Activated CD8-positive, alpha-beta T cell treated with anti-CD3 and anti-CD28 coated beads for 36 hours (primary cell): ENCODE data around the gene ZFYVE28. TPM values are rescaled to one million over a fixed set of nuclear protein-coding genes. Genes with fewer than 3 reads are reported as not detected.

Experiments used
- ATAC-seq: fragments of 200-7000 bp; cut with Tn5 transposase; one replicate; pipeline ENCODE4 v1.10.0; 2021; ENCODE audit warnings: mild to moderate bottlenecking, moderate library complexity
- CTCF ChIA-PET: fragments of 350-600 bp; sonication (Branson Sonifier 250); formaldehyde crosslinking; loops from one replicate; lab custom pipeline; 2021; ENCODE audit warnings: antibody characterized with exemption; lab: Charles Lee
- POLR2A ChIA-PET: fragments of 350-600 bp; sonication (Branson Sonifier 250); formaldehyde crosslinking; loops from one replicate; lab custom pipeline; 2021; ENCODE audit warnings: antibody characterized with exemption; lab: Charles Lee
- DNase-seq: peaks from one replicate; pipeline ENCODE4 v3.0.0-alpha.2; 2020
- H3K27ac Mint-ChIP-seq: one replicate; pipeline ENCODE4 v1.8.0; 2021; ENCODE audit warnings: mild to moderate bottlenecking, mixed read lengths
- H3K27me3 Mint-ChIP-seq: one replicate; pipeline ENCODE4 v1.8.0; 2021; ENCODE audit warnings: mixed read lengths
- H3K36me3 Mint-ChIP-seq: one replicate; pipeline ENCODE4 v1.8.0; 2021; ENCODE audit warnings: low read depth, mixed read lengths
- H3K4me1 Mint-ChIP-seq: one replicate; pipeline ENCODE4 v1.8.0; 2021; ENCODE audit warnings: low read depth, mixed read lengths
- H3K4me3 Mint-ChIP-seq: one replicate; pipeline ENCODE4 v1.8.0; 2021; ENCODE audit warnings: mild to moderate bottlenecking, moderate library complexity, mixed read lengths
- H3K9me3 Mint-ChIP-seq: one replicate; pipeline ENCODE4 v1.8.0; 2021; ENCODE audit warnings: mixed read lengths
- intact Hi-C: fragments of 100-400 bp; cut with micrococcal nuclease; formaldehyde crosslinking; loops from one replicate; pipeline ENCODE4 v1.10.0; 2022
- total RNA-seq, 2 experiments: library from RNA; stranded (reverse); gene quantifications; one replicate each; pipeline ENCODE4 v1.2.3, GENCODE V29; 2021
- TF ChIP-seq, protein P1 (sequence below): fragments of 200-600 bp; IDR thresholded peaks from one replicate; pipeline ENCODE4 v1.8.0; 2022; ENCODE audit warnings: antibody characterized with exemption, mild to moderate bottlenecking

The ZFYVE28 gene
- total RNA-seq, 2 experiments from 2014 or later: 4.9 to 7.0 TPM

DNA sequence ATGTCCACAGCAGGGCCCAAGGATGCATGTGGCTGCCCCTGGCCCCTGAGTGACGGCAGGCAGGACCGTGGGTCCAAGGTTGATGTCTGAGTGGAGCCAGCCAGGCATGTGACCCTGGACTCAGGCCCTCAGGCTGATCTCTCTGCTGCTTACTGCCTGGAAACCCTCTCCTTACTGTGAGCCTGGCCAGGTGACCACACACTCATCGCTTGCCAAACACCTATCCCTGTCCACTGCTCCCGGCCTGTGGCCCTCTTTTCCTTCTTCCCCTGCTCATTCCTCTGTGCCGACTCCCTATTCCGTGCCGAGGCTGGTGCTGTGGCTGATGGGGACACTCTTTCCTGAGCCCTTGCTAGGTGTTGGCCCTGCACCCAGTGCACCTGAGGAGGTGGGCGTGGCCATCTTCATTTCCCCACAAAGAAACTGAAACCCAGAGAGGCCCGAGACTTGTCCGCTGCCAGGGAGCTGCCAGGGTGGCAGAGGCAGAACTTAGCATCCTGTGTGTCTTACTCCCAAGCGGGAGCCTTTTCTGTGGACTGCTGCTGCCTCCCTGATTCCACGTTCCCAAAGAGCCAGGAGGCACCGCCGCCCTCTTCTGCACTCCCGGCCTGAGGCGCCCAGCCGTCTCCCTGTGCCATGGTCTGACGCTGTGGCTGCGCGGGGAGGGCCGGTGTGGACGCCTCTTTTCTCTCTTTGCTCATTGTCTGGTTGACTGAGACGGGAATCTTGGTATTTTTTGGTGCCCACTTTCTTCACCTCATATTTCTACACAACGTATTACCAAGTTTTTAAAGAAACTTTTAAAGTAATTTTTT, 39.2 kb upstream of the ZFYVE28 start:
- Mint-ChIP-seq H3K27ac (no peak overlapping the region), H3K4me1 (peaks cover 4% of the 10 kb centered on the region), H3K4me3 (no peak overlapping the region), H3K36me3 (no peaks in the 10 kb centered on the region), H3K9me3 (no peaks in the 10 kb centered on the region), H3K27me3 (peaks cover 2% of the 10 kb centered on the region)
- TF ChIP-seq, protein P1, sequence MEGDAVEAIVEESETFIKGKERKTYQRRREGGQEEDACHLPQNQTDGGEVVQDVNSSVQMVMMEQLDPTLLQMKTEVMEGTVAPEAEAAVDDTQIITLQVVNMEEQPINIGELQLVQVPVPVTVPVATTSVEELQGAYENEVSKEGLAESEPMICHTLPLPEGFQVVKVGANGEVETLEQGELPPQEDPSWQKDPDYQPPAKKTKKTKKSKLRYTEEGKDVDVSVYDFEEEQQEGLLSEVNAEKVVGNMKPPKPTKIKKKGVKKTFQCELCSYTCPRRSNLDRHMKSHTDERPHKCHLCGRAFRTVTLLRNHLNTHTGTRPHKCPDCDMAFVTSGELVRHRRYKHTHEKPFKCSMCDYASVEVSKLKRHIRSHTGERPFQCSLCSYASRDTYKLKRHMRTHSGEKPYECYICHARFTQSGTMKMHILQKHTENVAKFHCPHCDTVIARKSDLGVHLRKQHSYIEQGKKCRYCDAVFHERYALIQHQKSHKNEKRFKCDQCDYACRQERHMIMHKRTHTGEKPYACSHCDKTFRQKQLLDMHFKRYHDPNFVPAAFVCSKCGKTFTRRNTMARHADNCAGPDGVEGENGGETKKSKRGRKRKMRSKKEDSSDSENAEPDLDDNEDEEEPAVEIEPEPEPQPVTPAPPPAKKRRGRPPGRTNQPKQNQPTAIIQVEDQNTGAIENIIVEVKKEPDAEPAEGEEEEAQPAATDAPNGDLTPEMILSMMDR: no peak
- ATAC-seq (no peak), DNase-seq (no peak)
- CTCF ChIA-PET: no interaction called here
- POLR2A ChIA-PET: interaction anchor here (1.7 kb wide), 1 partner anchor 11 kb away, joined by 6 read pairs; the partner anchor contains the start of gene RNF4
- intact Hi-C loops: no loop called here

DNA sequence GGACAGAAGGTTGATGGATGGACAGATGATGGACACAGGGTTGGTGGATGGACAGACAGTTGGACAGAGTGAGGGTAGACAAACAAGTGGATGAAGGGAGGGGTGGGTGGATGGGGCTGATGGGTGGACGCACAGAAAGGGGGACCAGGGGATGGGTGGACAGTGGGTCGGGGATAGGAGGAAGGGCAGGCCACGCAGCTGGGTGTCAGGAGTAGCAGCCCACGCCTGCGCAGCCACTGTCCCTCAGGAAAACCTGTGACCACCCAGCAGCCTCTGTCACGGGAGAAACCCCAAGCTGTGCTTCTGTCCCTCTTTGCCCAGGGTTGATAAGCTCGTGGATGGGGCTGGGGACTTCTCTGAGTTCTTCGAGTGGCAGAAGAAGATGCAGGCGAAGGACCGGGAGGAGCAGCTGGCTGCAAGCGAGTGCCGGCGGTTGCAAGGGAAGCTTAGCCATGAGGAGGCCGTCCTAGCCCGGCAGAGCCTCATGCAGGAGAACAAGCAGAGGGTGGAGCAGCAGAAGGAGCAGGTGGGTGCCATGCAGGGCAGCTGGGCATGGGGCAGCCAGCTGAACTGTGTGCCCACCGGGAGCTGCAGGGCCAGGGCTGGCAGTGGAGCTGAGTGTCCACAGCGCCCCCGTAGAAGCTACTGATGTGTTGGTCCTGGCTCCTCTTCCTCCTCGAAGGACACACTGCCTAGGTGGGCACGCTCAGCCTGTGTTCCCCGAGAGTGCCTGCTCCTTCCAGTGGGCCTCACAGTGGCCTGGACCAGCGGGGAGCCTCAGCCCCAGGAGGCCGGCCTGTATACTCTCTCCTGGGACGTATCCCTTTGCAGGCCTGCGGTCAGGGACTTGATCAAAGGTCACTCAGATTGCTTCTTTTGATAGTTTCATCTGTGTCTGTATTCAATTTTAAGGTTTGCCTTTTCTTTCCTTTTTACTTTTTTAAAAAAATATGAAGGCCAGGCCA, 33.7 kb upstream of the ZFYVE28 start:
- H3K9me3 Mint-ChIP-seq: no peaks in the 10 kb centered on the region
- H3K27ac Mint-ChIP-seq: no peak overlapping the region
- H3K4me1 Mint-ChIP-seq: no peaks in the 10 kb centered on the region
- ChIA-PET CTCF (interaction anchor here (1.7 kb wide), 1 partner anchor 10 kb away, joined by 5 read pairs; no protein-coding TSS in a partner anchor), POLR2A (interaction anchor here (1.8 kb wide), 1 partner anchor 17 kb away, joined by 7 read pairs; the partner anchor contains the start of gene RNF4)
- TF ChIP-seq, protein P1: no peak
- H3K36me3 Mint-ChIP-seq: no peaks in the 10 kb centered on the region
- H3K4me3 Mint-ChIP-seq: no peak overlapping the region
- H3K27me3 Mint-ChIP-seq: no peaks in the 10 kb centered on the region
- DNase-seq (no peak), ATAC-seq (no peak)
- intact Hi-C loops: no loop called here

DNA sequence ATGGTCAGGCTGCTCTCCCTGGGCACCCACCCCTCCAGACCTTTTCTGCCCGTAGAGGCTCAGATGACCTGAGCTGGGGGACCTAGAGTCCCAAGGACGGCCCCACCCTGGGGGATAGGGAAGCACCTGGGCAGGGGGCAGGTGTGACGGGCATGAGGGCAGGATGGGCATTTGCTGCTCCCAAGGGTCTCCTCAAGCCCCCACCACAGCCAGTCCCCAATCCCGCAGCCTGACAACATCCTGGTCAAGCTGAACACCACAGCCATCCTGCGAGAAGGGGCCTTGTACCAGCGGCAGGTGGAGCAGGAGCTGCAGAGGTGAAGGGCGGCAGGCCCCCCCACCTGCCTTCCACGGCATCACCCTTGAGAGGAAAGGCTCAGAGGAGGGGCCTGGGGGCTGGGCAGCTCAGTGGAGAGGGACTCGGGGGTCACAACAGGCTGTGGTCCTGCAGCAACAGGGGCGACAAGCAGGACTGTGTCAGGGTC, 32.6 kb upstream of the ZFYVE28 start:
- TF ChIP-seq, protein P1: no peak
- ChIA-PET POLR2A (interaction anchor here (1.8 kb wide), 1 partner anchor 18 kb away, joined by 7 read pairs; the partner anchor contains the start of gene RNF4), CTCF (interaction anchor here (1.7 kb wide), 1 partner anchor 9 kb away, joined by 5 read pairs; no protein-coding TSS in a partner anchor)
- DNase-seq (no peak), ATAC-seq (no peak)
- H3K4me1 Mint-ChIP-seq: no peaks in the 10 kb centered on the region
- intact Hi-C loops: no loop called here
- no peaks in the 10 kb centered on the region for H3K9me3 Mint-ChIP-seq
- H3K36me3 Mint-ChIP-seq: no peaks in the 10 kb centered on the region
- no peaks in the 10 kb centered on the region for H3K27me3 Mint-ChIP-seq
- no peak overlapping the region for H3K27ac Mint-ChIP-seq
- no peak overlapping the region for H3K4me3 Mint-ChIP-seq

DNA sequence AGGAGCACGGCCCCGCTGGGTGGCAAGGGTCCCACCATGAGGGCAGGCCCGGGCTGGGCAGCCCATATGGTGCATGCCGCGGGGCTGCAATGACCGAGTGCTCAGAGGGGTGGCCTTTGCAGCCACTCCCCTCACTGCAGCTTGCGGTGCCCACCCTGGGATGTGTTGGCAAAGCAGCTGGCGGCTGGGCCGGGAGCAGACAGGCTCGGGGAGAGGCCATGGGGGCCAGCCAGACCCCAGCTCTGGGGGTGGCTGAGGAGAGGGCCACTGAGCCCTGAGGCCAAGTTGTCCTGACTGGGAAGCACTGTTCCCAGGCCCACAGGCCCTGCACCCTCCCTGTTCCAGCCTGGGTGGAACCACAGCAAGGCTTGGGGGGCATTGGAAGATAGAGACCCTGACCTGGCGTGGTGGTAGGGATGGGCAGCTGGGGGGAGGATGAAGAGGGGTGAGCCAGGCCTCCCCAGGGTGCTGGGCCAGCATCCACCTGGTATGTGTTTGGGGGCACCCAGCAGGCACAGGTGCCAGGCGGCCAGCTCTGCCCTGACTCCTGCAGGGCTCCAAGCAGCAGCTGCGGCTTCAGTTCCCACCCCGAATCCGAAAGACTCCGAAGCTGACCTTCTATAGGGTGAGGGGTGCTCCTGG, 32.1 kb upstream of the ZFYVE28 start:
- no peak for ATAC-seq
- no peaks in the 10 kb centered on the region for H3K4me1 Mint-ChIP-seq
- intact Hi-C loops: no loop called here
- H3K9me3 Mint-ChIP-seq: no peaks in the 10 kb centered on the region
- ChIA-PET POLR2A (interaction anchor here (0.8 to 1.8 kb wide), 2 partner anchors 11 to 18 kb away, joined by 3 to 7 read pairs; partner anchors contain the start of gene RNF4), CTCF (interaction anchor here (0.9 to 1.7 kb wide), 2 partner anchors 9 kb away, joined by 4 to 5 read pairs; no protein-coding TSS in a partner anchor)
- H3K4me3 Mint-ChIP-seq: no peak overlapping the region
- H3K27me3 Mint-ChIP-seq: no peaks in the 10 kb centered on the region
- no peak overlapping the region for H3K27ac Mint-ChIP-seq
- H3K36me3 Mint-ChIP-seq: no peaks in the 10 kb centered on the region
- no peak for DNase-seq
- TF ChIP-seq, protein P1: no peak
